Glomerular endothelial cell (primary cell): ENCODE results near the gene GRIK4. TPM values are rescaled to one million over a fixed set of nuclear protein-coding genes. Genes with fewer than 3 reads are reported as not detected.

Source experiments
- DNase-seq: peaks from one replicate; pipeline ENCODE4 v3.0.0-alpha.2; 2011; ENCODE audit warnings: low read depth, low spot score; ENCODE audit errors: extremely low read depth
- total RNA-seq: library from RNA; depleted of rRNA; stranded (reverse); fragments of >200 nt; gene quantifications from 2 replicates; pipeline ENCODE4 v1.2.3, GENCODE V29; 2015

Gene GRIK4
- total RNA-seq, 1 donor from 2014 or later: 0.06 TPM

DNA sequence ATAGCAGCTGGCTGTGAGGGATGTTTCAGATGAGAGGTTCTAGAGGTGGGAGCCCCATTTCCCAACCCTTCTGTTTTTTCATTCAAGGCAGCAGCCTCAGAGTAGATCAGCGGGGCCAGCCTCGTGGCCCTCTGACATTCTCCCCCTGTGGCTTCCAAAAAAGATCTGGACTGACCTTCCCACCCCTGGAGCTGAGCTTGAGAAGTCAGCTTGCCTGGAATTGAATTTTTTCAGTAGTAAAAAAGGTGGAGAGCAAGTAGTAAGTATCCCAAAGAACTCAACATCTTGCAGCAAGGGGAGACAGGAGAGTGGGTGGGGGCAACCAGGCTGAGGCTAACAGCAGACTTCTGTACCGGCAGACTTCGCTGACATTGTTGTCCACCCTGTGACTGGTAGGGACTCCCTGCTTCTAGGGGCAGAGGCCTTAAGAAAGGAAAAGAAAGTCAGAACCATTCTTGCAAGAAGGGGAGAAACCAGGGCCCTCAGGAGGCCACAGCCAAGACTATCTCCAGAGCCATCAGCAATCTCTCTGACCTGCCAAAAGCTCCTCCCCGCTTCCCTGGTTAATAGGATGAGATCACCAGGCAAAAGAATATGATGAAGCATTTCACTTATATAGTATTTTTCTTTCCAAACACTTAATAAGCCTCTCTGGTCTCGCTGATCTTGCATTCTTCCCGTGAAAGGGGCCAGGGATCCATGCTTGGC lies 2.0 kb upstream of the GRIK4 start:
- DNase-seq: no peak

DNA sequence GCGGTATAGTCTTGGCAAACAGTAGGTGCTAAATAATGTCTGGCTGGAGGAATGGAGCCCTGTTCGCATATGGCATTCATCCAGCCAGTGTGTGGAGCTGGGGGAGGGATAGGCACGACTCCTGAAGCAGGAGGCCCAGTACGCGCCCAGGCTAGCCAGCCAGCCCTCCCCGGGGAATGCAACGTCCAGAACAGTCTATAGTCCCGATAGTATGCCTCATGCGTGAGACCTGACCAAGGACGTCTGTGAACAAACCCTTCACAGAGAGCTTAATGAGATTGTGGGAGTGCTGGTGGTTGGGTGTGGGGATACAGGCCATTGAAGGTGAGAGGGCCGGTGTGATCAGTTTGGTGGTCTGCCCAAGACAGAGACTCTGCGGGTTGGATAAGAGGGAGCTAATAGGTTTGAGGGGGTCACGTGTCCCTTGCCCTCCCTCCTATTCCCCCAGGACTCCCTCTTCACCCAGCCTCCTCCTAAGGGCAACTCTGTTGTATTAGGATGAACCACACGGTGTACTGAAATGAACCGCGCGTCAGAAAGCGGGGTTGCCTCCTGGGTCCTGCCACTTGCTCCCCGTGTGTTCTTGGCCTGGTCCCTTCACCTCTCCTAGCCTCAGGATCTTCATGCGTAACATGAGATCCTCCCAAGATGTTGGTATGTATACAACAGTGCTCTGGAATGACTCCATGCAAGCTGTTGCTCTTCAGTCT lies 987 bp upstream of the GRIK4 start:
- no peak for DNase-seq

- DNase-seq: no peak
These were observed 531 bp downstream of the GRIK4 start for GRCh38 chr11:120511820-120512738.

GRCh38 chr11:120512739-120513435 lies 1.3 kb downstream of the GRIK4 start:
- DNase-seq: no peak

GRCh38 chr11:120513436-120514315 lies 2.1 kb downstream of the GRIK4 start:
- DNase-seq: no peak

DNA sequence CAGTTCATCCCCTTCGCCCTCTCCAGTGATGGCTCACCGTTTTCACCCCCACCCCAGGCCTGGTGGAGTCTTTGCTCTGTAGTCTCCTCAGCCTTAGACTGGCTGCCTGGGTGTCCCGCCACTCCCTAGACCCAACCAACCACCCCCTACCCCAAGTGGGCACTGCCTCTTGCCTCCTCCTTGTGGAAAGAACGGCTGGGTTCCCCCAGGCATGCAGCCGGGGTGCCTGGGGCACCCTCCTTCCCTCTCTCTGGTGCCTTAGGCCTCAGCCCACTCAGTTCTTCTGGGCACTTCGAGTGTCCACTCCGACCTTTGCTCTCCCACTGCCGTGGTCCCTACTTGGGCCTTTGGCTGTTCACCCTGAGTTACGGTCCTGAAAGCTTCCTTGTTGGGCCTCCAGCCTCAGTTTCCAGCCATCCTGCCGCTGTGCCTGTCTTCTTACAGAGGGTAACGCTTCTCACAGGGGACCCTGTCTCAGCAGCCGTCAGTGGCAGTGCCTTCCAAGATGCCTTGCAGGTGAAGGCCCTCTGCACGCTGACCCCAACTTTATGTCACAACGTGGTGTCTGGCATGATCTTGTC lies 3.1 kb downstream of the GRIK4 start:
- DNase-seq: no peak

DNA sequence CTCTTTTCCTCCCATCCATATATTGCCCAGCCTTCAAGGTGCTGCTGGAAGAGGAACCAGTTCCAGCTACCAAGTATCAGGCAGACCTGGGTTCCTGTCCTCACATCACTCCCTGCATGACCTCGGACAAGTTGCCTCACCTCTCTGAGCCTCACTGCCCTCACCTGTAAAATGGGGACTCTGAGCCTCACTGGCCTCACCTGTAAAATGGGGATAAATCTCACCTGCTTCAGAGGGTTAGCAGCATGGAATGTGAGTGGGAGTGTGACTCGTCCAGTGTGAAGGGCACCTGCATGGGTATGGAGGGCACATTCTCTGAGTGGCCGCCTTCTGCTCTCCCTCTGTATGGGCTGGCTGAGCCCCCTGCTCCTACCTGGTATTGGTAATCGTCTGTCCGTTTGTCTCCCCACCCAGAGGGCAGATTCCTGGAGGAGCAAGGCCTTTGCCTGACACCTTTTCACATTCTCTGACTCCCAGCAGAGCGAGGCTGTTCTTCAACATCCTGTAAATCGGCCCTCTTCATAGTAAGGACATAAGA lies 3.7 kb downstream of the GRIK4 start:
- no peak for DNase-seq

DNA sequence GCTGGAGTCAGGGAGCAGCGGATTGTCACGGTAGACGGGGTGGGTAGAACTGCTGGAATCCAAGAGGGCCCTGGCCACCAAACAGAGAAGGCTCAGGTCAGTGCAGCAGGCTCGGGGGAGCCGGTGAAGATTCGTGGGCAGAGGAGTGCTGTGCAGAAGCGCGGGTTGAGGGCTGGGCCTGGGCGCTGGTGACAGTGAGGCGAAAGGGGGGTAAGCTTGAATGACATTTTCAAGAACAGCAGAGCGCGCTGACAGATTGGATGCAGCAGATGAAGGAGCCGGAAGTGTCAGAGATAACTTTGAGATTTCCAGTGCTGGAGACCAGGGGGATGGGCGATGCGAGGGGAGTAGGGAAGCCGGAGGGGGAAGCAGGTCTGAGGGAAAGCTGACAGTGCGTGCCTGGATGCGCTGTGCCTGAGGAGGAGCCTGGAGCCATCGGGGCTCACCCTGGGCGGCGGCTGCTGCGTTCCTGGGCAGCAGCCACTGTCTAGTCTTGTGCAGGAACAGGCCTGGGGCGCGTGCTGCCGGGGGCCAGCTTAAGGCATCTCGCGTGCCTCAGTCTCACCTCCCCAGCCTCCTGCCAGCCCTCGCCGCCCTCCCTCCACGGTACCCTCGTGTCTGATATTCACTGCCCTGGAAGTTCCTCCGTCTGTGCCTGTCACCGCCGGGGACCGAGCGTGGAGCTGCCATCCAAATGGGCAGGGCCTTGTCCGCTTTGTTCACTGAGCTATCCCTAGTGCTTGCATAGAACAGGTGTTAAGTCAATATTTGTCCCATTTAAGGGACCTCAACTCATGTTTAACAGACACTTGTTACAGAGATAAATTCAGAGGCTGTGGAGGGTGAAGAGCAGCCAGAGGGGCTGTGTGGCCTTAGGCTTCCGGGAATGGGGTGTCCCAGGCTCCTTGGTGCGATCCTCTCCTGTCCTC lies 5.2 kb downstream of the GRIK4 start:
- no peak for DNase-seq

GRCh38 chr11:120517390-120517761 lies 5.8 kb downstream of the GRIK4 start:
- DNase-seq: no peak

DNA sequence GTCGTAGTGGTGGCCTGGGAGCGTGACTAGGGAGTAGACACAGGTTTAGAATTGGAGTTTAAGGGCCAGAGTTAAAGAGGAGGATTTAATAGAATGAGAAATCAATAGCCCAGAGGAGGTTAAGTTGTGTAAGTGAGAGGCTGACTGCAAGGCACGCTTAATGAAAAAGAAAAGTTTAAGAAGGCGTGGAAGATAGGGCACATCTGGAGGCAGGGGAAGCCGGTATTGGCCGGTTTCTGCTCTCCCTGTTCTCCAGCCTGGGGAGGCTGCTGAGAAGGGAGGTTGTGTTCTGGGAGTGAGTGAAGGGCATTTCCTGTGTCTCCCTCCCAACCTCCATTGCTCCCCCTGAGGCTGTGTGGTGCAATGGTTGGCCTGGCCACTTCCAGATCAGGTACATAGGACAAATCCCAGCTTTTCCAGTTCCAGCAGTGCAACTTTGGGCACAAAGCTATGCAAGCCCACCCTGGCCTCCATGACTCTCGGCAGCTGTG lies 6.3 kb downstream of the GRIK4 start:
- DNase-seq: no peak

GRCh38 chr11:120518356-120518755 lies 6.8 kb downstream of the GRIK4 start:
- no peak for DNase-seq

DNA sequence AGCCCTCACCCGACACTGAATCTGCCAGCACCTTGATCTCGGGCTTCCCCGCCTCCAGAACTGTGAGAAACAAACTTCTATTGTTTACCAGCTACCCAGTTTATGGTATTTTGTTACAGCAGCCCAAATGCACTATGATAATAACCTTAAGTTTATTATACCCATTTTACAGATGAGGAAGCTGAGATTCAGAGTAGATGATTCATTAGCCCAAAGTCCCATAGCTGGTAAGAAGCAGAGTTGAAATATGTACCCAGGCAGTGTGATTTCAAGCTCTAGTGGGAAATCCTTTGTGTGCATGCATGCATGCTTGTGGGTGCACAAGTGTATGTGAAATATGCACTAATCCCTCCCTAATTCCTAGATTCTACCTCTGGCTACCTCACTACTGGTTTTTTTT lies 7.9 kb downstream of the GRIK4 start:
- DNase-seq: no peak

DNA sequence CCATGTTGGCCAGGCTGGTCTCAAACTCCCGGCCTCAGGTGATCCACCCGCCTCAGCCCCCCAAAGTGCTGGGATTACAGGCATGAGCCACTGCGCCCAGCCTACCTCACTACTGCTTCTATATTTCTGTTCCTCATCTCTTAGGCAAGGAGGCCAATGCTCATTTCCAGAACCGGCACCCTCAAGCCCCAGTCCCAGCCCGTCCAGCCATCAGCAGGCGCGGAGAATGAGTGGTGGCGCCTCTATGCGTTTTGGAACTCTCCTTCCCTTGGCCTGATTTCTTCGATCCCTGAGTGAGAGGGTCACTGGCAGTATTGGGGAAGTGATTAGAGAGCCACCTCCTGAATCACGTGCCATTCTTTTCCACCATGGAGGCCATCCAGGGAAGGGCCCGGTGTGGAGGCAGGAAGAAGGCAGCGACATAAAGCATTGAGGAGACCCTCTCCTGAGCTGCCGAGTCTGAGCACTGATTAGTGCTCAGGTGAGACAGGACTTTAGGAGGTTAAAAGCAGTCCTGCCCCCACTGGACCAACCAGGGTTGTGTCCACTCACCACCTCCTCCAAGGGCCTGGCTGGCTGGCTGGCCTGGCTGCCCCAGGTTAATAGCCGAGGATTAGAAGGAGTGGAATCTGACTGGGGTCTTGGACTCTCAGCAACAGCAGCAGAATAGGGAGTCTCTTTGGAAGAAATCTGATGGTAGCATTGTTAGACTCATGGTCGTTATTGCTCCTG lies 8.7 kb downstream of the GRIK4 start:
- DNase-seq: no peak

GRCh38 chr11:120521176-120521575 lies 9.6 kb downstream of the GRIK4 start:
- DNase-seq: no peak

- DNase-seq: no peak
These were observed 10.5 kb downstream of the GRIK4 start for GRCh38 chr11:120522021-120522420.

GRCh38 chr11:120522736-120523135 lies 11.2 kb downstream of the GRIK4 start:
- DNase-seq: no peak

DNA sequence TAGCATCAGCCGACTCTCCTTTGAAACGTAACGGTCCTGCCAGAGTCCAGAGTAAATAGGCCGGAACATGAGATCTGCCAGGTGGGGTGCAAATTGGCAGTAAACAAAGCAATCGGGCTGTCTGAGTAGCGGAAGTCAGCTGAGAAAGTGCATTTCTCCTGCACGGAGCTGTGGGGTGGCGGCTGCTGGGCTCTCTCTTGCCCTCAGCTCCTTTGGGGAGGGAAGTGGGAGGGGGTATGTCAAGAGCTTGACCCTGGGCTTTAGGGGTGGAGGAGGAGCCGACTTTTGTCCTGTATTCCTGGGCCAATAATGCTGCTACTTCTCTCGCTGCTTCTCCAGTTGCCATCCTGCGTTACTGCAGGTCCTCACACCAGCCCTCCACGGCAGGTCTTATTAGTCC lies 11.6 kb downstream of the GRIK4 start:
- DNase-seq: no peak
